Progenitor cell of endocrine pancreas (in vitro differentiated cells): Measurements from ENCODE around the gene IRF1. TPM values are rescaled to one million over a fixed set of nuclear protein-coding genes. Genes with fewer than 3 reads are reported as not detected.

ENCODE experiments used
- DNase-seq: peaks from one replicate; pipeline ENCODE4 v3.0.0; 2021; ENCODE audit warnings: low spot score; ENCODE audit not compliant: unreplicated experiment
- H3K27ac Mint-ChIP-seq: 2 replicates; pipeline ENCODE4 v1.8.0; 2021; ENCODE audit warnings: mild to moderate bottlenecking, moderate library complexity, mixed read lengths
- H3K27me3 Mint-ChIP-seq: 2 replicates; pipeline ENCODE4 v1.8.0; 2021; ENCODE audit warnings: mixed read lengths
- H3K36me3 Mint-ChIP-seq: 2 replicates; pipeline ENCODE4 v1.8.0; 2022; ENCODE audit warnings: mixed read lengths; ENCODE audit not compliant: insufficient read depth
- H3K4me1 Mint-ChIP-seq: 2 replicates; pipeline ENCODE4 v1.8.0; 2021; ENCODE audit warnings: low read depth, mixed read lengths
- H3K4me3 Mint-ChIP-seq: 2 replicates; pipeline ENCODE4 v1.8.0; 2021; ENCODE audit warnings: low read depth, mild to moderate bottlenecking, moderate library complexity, mixed read lengths
- H3K9me3 Mint-ChIP-seq: 2 replicates; pipeline ENCODE4 v1.8.0; 2021; ENCODE audit warnings: low read depth, mixed read lengths
- total RNA-seq: library from RNA; stranded (reverse); gene quantifications from 2 replicates; pipeline ENCODE4 v1.2.1, GENCODE V29; 2021
- TF ChIP-seq, protein P1 (sequence below): fragments of 200-600 bp; sonication (generic); IDR thresholded peaks from one replicate; pipeline ENCODE4 v1.5.0; 2021; ENCODE audit warnings: antibody characterized with exemption, mild to moderate bottlenecking; ENCODE audit not compliant: unreplicated experiment

IRF1 gene
- total RNA-seq, 1 donor from 2014 or later: 2.3 TPM

GRCh38 chr5:132433141-132433540 lies 57.4 kb downstream of the IRF1 start:
- Mint-ChIP-seq H3K4me1 (peaks cover 13% of the 10 kb centered on the region), H3K9me3 (no peaks in the 10 kb centered on the region)
- TF ChIP-seq, protein P1, sequence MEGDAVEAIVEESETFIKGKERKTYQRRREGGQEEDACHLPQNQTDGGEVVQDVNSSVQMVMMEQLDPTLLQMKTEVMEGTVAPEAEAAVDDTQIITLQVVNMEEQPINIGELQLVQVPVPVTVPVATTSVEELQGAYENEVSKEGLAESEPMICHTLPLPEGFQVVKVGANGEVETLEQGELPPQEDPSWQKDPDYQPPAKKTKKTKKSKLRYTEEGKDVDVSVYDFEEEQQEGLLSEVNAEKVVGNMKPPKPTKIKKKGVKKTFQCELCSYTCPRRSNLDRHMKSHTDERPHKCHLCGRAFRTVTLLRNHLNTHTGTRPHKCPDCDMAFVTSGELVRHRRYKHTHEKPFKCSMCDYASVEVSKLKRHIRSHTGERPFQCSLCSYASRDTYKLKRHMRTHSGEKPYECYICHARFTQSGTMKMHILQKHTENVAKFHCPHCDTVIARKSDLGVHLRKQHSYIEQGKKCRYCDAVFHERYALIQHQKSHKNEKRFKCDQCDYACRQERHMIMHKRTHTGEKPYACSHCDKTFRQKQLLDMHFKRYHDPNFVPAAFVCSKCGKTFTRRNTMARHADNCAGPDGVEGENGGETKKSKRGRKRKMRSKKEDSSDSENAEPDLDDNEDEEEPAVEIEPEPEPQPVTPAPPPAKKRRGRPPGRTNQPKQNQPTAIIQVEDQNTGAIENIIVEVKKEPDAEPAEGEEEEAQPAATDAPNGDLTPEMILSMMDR: no peak

GRCh38 chr5:132431632-132432031 lies 58.9 kb downstream of the IRF1 start:
- Mint-ChIP-seq H3K4me1 (peaks cover 28% of the 10 kb centered on the region), H3K27me3 (no peaks in the 10 kb centered on the region), H3K36me3 (no peaks in the 10 kb centered on the region)

More at GRCh38 chr5:132433141-132433540, 57.4 kb downstream of the IRF1 start:
- Mint-ChIP-seq H3K27me3 (no peaks in the 10 kb centered on the region), H3K4me3 (no peak overlapping the region), H3K27ac (no peak overlapping the region), H3K36me3 (no peaks in the 10 kb centered on the region)
- DNase-seq: no peak

More at GRCh38 chr5:132431632-132432031, 58.9 kb downstream of the IRF1 start:
- Mint-ChIP-seq H3K27ac (no peak overlapping the region), H3K4me3 (no peak overlapping the region), H3K9me3 (no peaks in the 10 kb centered on the region)
- TF ChIP-seq, protein P1: no peak
- DNase-seq: no peak

Other genes with a start within 250 kb of the IRF1 start
- 14.3 and 14.7 TPM in 2 replicates for gene PDLIM4, start 233.1 kb downstream of the IRF1 start, total RNA-seq
- gene SLC22A4, start 196.4 kb downstream of the IRF1 start, total RNA-seq: 0.48 TPM in 1 of 2 replicates, not detected in the other
- 14.3 and 14.7 TPM in 2 replicates for gene SLC22A5, start 121.1 kb downstream of the IRF1 start, total RNA-seq
- not detected in 2 replicates for gene IL5, start 52.7 kb upstream of the IRF1 start, total RNA-seq
- 50.2 and 52.4 TPM in 2 replicates for gene RAD50, start 66.2 kb upstream of the IRF1 start, total RNA-seq
- not detected in 2 replicates for gene IL13, start 167.4 kb upstream of the IRF1 start, total RNA-seq
- gene IL4, start 183.2 kb upstream of the IRF1 start, total RNA-seq: not detected in 2 replicates
- gene KIF3A, start 246.8 kb upstream of the IRF1 start, total RNA-seq: 33.1 and 33.6 TPM in 2 replicates